NOMO-1 (cell line): ENCODE measurements around the gene RPRD2.

Experiments used
- DNase-seq, 2 experiments: peaks; one replicate each; lab custom pipeline; 2025; ENCODE audit not compliant: unreplicated experiment in 2 of 2; lab: John Stamatoyannopoulos, UW

The RPRD2 gene

GRCh38 chr1:150512846-150513245, 148.9 kb downstream of the RPRD2 start:
- DNase-seq = no peak

DNA sequence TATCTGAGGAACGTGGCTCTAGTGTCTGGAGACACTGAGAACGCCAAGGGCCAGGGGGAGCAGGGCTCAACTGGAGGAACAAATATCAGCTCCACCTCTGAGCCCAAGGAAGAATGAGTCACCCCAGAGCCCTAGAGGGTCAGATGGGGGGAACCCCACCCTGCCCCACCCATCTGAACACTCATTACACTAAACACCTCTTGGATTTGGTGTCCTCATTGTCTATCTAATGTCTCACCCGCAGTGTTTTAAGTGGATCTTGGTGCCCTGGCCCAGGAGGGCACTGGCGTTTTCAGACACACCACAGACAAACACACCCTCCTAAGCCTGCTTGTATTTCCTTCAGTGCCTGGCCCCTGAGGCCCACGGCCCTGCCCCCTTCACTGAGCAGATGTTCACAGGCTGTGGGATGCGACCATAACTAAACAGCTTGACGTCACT, 149.4 kb downstream of the RPRD2 start:
- no peak for DNase-seq

DNA sequence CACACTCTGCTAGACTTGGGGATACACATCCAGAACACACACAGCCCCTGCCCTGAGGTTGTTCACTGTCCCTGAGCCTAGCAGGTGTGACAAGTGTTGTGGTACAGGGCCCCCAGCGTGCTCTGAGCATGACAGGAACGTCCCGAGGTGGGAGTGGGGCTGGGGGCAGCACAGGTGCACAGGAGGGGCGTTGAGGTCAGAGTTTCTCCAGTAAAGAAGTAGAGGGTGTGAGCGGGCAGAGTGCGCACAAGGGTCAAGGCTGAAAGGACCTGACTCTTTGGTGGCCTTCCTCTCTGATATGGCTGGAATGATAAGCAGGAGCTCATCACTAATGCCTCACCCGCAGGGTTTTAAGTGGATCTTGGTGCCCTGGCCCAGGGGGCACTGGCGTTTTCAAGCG, 150.3 kb downstream of the RPRD2 start:
- DNase-seq = no peak

DNA sequence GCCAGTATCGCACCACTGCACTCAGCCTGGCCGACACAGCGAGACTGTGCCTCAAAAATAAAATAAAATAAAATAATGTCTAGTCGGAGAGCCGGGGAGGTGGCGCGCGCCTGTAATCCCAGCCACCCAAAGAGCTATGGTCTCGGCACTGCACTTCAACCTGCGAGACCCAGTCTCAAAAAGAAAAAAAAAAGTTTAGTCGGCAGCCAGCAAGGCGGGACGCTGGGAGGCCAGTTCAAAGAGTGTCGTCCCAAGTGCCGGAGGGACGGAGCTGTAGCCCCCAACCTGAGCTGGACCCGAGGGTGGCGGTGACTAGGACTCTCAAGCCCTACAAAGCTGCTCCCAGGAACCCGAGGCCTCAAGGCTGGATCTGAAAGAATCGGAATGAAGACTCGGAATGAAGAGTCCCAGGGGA, 151.0 kb downstream of the RPRD2 start:
- DNase-seq = no peak

DNA sequence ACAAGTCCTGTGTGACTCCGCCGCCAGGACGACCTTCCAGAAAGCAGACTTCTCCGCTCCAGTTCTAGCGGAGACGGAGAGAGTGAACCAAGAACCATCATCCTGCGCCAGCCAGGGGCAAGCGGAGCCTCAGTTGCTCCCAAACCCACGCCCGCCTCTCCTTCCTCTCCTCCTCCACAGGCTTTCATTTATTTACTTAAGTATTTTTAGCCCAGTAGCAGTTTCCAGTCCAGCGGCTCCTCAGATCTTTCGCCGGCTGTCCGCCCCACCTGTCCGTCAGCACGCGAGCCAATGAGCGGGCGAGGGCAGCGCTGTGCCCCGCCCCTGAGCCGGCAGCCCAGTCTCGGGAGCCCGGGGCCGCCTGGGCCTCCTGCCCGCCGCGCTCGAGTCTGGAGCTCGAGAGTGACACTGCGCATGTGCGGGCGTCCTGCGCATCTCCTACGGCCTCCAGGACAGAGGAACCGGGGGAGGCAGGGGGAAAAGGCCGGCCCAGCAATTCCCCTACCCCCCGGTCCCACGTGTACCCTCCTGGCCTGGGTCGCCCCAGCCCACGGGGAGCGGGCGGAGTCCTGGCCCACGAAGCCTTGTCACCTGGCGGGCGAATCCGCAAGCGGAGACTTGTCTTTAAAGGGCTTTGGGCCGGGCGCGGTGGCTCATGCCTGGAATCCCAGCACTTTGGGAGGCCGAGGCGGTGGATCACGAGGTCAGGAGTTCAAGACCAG, 151.5 kb downstream of the RPRD2 start, which contains the start of gene FALEC:
FALEC (plus strand) TSS at position 425 of the 722 bp plus-strand sequence.
- DNase-seq = peak; percentile 96 to 97

DNA sequence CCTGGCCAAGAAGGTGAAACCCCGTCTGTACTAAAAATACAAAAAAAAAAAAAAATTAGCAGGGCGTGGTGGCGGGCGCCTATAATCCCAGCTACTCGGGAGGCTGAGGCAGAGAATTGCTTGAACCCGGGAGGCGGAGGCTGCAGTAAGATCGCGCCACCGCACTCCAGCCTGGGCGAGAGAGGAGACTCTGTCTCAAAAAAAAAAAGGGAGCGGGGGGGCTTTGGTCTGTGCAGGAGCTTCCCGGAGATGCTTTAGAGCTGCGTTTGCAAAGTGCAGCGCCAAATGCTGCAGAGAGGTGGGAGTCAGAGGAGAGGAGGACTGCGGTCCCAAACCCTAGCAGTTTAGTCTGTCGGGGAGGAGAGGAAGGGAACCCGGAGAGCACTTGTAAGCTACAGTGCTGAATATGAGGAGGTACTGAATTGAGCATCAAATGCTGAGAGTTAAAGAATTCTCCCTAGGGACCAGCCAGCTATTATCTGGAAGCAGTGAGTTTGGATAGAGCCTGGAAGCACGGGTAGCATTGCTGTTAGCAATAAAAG, 152.2 kb downstream of the RPRD2 start:
- no peak for DNase-seq

GRCh38 chr1:150516616-150517015, 152.7 kb downstream of the RPRD2 start:
- DNase-seq = peak in 1 of 2 experiments; percentile 20

DNA sequence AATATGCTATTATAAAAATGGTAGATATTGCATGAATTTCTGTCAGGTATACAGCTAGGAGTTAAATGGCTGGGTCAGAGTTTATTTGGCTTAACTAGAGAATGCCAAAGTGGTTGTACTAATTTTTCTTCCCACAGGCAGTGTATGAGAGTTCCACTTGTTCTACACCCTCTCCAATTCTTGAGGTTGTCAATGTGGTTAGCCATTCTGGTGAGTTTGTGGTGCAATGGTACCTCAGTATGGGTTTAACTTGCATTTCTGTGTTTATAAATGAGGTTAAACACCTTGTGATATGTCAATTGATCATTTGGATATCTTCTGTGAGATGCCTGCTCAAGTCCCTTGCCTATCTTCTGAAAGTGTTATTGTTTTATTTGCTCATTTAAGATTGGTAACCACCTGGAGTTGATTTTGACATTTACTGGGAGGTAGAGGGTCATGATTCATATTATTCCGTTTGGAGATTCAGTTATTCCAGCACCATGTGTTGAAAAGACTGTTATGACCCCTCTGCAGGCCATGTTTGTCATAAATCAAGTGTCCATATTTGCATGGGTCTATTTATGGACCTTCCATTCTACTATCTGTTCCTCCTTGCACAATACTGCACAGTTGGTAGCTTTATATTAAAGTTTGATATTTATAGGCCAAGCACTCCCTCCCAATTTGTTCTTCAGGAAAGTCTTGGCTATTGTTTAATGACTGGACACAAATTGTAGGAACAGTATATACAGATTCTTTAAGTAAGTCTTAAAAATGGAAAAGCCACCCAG, 157.4 kb downstream of the RPRD2 start:
- no peak for DNase-seq

DNA sequence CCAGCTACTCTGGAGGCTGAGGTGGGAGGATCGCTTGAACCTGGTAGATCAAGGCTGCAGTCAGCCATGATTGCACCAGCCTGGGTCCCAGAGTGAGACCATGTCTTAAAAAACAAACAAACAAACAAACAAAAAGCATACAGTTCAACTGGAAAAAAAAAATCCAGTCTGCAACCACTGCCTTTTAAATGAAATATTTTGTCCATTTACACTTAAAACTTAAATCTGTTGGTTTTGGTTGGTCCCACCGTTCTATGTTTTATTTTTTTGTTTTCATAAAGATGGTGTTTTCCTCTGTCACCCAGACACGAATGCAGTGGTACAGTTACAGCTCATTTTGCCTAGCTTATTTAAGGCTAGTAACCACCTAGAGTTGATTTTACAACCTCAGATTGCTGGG, 161.4 kb downstream of the RPRD2 start:
- no peak for DNase-seq
